Esophagus squamous epithelium (tissue), 4 donors: ENCODE data around the gene TM2D3.

Source experiments
- POLR2A ChIP-seq, 4 donors: fragments of 450-650 bp; IDR thresholded peaks; one replicate each; pipeline ENCODE4 v1.6.1; 2017; ENCODE audit warnings: antibody characterized with exemption in 4 of 4, mild to moderate bottlenecking in 4 of 4, moderate library complexity in 3 of 4
- TF ChIP-seq, protein P1 (sequence below), 6 experiments: fragments of 450-650 bp in 4 of 6; fragments of 200-600 bp in 2 of 6; sonication (generic) in 2 of 6; IDR thresholded peaks; one replicate each; pipeline ENCODE4 v1.5.1; 2016 to 2019; ENCODE audit warnings: antibody characterized with exemption in 6 of 6, mild to moderate bottlenecking in 4 of 6, moderate library complexity in 4 of 6

DNA sequence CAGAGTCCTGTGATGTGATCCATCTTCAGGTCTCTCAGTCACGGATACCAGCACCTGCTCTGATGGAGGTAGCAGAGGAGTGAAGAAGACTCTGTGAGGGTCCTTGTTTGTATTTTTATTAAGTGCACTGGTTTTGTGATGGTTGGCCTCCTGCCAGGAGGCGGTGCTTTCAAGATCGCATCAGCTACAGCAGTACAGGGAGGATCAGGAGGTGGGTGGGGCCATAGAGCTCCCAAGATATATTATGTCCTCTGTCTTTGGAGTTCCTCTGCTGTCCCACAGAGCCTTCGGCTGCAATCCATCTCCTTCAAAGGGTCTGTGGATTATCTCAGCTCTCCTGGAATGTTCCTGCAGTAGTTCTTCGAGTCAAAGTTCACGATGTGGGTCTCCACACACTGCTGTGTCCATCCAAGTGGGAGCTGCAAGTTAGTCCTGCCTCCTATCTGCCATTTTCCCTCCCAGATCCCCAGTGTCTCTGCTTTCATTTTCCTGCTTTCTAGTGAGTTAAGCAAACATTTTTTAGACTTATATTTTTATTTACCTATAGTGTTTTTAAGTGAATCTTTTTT lies 54.7 kb downstream of the TM2D3 start:
- TF ChIP-seq, protein P1, sequence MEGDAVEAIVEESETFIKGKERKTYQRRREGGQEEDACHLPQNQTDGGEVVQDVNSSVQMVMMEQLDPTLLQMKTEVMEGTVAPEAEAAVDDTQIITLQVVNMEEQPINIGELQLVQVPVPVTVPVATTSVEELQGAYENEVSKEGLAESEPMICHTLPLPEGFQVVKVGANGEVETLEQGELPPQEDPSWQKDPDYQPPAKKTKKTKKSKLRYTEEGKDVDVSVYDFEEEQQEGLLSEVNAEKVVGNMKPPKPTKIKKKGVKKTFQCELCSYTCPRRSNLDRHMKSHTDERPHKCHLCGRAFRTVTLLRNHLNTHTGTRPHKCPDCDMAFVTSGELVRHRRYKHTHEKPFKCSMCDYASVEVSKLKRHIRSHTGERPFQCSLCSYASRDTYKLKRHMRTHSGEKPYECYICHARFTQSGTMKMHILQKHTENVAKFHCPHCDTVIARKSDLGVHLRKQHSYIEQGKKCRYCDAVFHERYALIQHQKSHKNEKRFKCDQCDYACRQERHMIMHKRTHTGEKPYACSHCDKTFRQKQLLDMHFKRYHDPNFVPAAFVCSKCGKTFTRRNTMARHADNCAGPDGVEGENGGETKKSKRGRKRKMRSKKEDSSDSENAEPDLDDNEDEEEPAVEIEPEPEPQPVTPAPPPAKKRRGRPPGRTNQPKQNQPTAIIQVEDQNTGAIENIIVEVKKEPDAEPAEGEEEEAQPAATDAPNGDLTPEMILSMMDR (IDR thresholded peaks at IDR 0.05), result no peak
- TF ChIP-seq POLR2A (IDR thresholded peaks at IDR 0.05), result no peak
